DMS153 treated with DMSO at 0.1 percent for 48 hours (cell line): ENCODE data around the gene RNPEP.
"Not testable (repeated sequence)": the region's sequence is repeated elsewhere in the genome, so short reads cannot be mapped to it uniquely, and the experiment has no call there.

Experiments used
- DNase-seq: peaks from one replicate; lab custom pipeline; 2025; ENCODE audit not compliant: unreplicated experiment; lab: John Stamatoyannopoulos, UW

RNPEP gene

DNA sequence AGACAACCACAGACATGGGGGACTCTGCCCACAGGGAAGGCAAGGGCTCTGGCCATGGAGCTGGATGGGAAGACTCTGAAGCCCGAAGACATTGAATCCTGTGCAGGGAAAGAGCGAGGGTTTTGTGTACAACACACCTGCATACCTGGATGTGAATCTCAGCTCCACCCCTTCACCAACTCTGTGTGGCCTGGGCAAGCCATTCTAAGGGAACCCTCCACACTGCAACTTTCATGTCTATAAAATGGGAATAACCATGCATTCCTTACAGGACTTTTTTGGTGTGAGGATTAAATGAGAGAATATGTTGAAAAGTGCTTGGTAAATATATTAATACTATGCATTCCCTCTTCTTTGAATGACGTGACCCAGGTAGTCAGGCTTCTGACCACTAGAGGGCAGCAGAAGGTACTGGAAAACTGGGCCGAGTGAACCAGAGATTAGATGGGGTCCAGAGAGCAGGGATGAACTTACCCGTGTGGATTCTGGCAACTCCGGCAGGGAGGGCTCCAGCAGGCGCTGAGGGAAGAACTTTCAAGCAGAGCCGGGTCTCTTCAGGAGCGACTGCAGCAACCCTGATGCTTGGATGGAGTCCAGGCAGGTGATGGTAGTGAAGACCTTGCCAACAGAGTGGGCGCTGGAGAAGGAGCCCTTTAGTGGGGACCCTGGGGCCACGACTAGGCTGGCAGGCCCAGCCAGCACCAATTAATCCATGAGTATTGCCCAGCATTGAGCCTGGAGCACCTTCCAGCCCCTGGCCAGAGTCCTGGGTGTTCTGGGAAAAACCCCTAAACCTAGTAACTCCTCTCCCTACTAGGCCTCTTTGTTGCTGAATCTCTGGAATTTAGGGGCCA lies 27.1 kb downstream of the RNPEP start:
- peak; percentile 98 for DNase-seq

DNA sequence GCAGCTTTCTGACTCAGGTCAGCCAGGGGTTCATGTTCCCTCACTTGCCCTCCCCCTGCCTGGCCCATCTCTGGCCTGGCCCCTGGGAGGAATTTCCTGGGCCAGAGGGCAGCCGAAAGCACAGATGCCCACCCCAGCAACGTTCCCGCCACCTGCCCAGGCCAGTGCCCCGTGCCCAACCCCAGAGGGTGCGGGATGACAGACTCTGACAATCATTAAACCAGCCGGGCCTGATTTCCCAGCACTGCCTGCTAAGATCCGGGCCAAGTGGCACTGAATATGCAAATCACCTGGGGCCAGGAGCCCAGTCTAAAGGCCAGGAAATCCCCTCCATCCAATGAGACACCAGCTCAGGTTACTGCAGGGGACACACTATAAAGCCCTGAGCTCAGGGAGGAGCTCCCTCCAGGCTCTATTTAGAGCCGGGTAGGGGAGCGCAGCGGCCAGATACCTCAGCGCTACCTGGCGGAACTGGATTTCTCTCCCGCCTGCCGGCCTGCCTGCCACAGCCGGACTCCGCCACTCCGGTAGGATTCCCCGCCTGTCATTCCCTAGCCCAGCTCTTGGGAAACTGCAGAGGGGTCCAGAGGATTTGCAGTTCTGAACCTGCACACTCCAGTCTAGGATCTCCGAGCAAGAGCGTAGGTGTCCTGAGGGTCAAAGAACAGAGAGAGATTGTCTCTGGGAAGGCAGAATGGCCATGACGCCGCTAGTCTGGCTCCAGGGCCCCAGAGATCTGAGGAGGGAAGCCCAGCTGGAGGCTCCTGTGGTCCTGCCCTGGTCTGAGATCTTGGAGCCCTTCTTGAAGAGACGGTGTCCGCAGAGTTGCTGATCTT lies 27.9 kb downstream of the RNPEP start, which contains the start of gene ELF3:
ELF3 (plus strand) TSS at position 408 of the 836 bp plus-strand sequence. CDS start 550 bp downstream, outside the sequence.
- DNase-seq = peak; percentile 99

DNA sequence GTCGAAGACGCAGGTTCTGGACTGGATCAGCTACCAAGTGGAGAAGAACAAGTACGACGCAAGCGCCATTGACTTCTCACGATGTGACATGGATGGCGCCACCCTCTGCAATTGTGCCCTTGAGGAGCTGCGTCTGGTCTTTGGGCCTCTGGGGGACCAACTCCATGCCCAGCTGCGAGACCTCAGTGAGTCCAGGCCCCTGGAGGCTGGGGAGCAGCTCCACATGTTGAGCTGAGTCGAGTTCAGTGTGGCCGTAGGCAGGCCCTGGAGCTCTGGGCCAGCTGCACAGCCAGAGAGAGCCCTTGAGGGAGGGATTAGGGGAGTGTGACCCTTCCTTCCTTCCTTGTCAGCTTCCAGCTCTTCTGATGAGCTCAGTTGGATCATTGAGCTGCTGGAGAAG lies 29.5 kb downstream of the RNPEP start:
- no peak for DNase-seq

DNA sequence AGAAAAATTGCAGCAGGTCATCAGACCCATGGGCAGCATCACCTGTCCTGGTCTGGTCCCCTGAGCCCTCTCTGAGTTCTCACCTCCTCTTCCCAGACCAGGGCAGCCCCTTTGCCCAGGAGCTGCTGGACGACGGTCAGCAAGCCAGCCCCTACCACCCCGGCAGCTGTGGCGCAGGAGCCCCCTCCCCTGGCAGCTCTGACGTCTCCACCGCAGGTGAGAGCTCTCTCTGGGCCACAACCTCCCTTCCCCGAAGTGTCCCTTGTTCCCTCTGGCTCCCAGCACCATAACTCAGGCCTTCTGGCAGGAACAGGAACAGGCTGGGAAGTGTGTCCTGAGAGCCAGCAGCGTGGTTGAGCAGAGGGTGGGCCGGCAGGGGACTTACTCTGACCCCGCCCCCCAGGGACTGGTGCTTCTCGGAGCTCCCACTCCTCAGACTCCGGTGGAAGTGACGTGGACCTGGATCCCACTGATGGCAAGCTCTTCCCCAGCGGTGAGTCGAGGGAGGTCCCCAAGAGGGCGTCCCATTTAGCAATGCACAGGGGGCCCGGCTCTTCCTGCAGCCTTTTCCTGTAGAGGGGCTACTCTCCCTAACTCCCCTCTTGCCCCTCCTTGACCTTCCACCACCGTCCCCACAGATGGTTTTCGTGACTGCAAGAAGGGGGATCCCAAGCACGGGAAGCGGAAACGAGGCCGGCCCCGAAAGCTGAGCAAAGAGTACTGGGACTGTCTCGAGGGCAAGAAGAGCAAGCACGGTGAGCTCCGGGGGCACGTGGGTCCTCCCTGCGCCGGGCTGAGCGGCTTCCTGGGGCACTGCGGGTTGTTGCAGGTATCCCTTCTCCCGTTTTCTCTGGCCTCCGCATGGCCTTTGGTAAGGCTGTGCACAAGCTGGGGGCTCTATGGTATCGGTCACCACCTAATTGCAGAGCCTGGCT lies 30.4 kb downstream of the RNPEP start:
- no peak for DNase-seq

DNA sequence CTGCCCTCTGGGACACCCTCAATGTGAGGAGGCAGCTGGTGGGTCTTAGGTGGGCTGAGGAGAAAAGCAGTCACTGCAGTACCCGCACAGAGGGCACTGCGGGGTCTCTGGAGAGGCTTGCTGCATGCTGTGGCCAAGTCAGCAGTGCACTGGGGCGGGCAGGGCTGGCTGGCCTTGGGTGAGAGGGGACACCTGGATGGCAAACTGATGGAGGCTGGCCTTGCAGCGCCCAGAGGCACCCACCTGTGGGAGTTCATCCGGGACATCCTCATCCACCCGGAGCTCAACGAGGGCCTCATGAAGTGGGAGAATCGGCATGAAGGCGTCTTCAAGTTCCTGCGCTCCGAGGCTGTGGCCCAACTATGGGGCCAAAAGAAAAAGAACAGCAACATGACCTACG lies 31.2 kb downstream of the RNPEP start:
- no peak for DNase-seq

DNA sequence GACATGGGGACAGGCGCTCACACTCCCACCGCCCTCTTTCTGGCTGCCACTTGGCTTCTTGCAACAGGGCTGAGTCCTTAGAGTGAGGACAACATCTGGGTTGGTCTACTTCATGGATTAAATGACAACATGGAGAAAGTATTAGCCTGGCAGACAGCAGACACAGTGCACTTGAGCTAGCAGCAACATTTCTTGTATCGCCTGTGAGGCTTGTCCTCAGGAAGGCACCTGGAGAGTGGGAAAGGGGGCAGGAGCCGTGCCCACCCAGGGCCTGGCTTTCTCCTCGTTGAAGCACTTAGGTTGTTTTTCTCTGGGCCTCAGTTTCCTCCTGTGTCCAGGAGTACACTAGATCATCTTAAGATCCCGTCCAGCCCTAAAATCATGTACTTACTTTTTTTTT lies 31.6 kb downstream of the RNPEP start:
- DNase-seq = no peak

DNA sequence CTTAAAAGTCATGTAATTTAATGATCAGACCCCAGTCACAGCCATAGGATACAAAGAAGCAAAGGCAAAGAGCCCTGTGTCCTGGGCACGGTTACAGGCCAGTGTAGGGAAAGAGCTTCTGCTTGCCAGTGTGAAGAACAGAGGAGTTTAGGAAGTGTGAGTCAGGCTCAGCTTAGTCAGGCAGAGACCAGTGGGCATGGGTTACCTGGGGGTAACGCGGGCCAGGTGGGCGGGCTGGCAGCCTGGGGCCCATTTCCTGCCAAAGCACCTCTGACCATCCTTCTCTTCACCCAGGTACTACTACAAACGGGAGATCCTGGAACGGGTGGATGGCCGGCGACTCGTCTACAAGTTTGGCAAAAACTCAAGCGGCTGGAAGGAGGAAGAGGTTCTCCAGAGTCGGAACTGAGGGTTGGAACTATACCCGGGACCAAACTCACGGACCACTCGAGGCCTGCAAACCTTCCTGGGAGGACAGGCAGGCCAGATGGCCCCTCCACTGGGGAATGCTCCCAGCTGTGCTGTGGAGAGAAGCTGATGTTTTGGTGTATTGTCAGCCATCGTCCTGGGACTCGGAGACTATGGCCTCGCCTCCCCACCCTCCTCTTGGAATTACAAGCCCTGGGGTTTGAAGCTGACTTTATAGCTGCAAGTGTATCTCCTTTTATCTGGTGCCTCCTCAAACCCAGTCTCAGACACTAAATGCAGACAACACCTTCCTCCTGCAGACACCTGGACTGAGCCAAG lies 32.6 kb downstream of the RNPEP start:
- no peak for DNase-seq

DNA sequence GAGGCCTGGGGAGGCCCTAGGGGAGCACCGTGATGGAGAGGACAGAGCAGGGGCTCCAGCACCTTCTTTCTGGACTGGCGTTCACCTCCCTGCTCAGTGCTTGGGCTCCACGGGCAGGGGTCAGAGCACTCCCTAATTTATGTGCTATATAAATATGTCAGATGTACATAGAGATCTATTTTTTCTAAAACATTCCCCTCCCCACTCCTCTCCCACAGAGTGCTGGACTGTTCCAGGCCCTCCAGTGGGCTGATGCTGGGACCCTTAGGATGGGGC lies 33.2 kb downstream of the RNPEP start:
- DNase-seq = no peak

DNA sequence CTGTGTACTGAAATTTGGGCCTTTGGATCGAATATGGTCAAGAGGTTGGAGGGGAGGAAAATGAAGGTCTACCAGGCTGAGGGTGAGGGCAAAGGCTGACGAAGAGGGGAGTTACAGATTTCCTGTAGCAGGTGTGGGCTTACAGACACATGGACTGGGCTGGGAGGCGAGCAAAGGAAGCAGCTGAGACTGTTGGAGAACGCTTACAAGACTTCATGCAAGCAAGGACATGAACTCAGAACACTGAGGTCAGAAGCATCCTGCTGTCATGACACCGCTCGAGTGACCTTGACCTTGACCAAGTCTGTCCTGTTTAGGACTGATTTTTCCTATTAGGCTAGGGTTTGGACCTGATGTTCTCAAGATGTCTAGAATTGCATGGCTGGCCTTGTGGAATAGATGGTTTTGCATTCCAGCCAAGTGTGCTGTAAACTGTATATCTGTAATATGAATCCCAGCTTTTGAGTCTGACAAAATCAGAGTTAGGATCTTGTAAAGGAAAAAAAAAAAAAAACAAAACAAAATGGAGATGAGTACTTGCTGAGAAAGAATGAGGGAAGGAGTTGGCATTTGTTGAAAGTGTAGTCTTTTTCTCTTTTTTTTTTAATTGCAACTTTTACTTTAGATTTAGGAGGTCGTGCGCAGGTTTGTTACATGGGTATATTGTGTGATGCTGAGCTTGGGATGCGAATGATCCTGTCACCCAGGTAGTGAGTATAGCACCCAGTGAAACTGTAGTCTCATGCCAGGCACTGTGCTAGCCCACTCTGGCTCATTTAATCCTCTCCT lies 33.8 kb downstream of the RNPEP start:
- DNase-seq = no peak

DNA sequence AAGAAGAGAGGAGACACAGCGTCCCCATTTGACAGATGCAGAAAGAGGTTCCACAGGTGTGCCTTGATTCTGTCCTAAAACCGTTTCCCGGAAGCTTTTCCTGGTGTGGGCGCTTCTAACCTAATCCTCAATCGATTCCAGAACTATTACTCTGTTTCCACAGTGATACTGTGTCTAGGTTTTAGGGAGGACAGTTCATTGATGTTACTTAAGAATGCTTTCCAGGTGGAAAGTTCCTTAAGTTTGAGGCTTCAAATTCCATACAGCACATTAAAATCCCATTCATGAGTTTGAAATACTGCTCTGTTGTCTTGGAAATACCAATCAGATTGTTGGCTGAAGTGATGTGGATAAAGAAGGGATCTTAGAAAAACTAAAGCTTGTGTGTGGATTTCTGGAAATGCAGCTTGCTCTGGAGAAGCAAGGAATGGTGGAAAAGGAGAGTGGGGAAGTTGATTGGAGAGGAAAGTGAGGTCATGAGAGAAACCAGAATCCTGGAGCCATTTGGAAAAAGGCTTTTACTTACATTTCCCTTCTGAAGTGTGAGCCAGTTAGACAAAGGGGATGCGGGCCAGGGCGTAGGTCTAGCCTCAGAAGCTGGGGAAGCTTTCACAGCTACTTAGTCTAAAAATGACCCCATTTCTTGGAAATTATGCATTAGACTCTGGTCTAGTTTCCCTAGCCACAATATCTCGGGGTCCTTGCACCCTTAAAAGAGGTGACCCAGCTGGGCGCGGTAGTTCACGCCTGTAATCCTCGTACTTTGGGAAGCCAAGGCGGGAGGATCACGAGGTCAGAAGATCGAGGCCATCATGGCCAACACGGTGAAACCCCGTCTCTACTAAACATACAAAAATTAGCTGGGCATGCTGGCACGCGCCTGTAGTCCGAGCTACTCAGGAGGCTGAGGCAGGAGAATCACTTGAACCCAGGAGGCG lies 34.6 kb downstream of the RNPEP start:
- DNase-seq = no peak

DNA sequence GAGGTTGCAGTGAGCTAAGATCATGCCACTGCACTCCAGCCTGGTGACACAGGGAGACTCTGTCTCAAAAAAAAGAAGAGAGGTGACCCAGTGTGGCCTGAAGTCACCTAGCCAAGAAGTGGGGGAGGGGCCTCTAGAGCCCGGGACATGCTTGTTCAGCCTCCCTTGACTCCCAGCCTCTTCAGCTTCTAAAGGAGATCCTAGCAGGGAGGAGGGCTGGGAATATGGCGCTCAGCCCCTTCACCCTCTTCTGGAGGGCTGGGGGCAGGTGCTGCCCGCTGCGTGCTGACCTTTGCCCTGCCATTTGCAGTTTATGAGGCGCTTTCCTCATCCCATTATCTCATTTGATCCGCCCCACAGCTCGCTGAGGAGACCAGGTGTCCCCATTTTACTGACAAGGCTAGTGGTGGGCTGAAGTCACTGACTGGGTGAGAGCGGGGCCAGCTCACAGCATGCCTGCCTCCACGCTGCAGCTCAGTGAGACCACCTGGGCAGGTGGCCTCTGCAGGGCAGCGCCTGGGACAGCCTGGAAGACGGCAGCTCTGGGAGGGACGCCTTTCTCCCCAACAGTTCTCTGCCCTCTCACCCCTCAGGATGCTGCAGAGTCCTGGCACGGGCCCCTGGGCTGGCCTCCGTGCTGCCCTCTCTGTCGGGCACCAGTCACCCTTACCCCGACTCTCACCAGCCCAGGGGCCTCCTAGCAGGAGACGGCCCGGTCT lies 35.5 kb downstream of the RNPEP start:
- DNase-seq = peak; percentile 89

DNA sequence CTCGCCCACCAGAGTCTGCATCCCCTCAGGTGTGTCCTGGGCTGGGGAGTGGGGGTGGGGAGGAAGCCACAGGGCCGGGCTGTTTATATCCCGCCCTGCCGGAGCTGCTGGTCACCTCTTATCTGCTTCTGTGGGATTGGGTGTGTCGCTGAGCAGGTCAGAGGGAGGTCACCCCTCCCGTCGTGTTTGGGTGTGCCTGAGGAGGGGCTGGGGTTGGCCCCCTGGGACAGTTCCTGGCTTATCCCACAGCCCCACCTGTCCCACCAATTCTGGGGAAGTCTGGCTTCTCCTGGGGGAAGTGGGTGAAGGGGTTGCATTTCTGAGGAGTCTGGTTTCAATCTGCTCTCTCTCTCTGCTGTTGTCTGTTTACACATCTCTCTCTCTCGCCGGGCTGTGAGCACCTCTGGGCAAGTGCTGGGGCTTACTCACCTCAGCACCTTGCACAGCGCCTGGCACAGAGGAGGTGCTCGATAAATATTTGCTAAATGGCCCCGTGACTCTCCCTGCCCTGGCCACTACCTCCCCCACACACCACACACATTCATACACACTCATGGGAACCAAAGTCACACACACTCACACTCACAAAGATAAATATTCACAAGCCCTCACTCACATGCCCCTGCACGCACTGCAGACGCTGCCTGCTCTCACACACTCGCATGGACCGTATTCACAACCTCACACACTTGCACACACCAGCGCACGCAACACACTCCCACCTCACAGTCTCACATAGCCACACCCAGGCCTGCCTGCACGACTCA lies 36.2 kb downstream of the RNPEP start:
- DNase-seq = peak; percentile 96

DNA sequence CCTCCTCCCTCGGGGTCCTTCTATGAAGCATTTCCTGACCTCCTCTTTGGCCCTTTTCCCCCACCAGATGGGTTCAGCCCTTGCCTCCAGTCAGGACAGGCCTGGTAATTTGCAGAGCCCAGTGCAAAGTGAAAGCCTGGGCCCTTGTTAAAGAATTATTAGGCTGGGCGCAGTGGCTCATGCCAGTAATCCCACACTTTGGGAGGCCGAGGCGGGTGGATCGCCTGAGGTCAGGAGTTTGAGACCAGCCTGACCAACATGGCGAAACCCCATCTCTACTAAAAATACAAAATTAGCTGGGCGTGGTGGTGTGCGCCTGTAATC lies 36.7 kb downstream of the RNPEP start:
- DNase-seq = not testable (repeated sequence)

DNA sequence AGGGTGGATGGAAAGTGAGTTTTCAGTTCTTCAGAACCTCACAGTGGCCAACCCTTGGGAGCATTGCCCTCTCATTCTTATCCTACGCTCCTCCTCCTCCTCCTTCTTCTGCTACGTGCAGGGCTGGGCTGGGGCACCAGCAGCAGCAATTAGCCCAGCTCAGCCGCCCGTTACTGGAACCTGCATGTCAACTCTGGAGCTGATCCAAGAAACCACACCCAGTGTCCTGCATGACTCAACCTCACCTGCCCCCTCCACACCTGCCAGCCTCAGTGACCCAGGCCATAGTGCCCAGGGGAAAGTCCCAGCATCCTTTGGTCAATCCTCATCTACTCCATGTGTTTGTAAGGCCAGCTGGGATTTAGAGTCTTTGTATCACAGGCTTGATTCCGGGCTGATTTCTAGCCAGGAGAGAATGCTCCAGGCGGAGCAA lies 40.6 kb downstream of the RNPEP start:
- peak; percentile 99 for DNase-seq

DNA sequence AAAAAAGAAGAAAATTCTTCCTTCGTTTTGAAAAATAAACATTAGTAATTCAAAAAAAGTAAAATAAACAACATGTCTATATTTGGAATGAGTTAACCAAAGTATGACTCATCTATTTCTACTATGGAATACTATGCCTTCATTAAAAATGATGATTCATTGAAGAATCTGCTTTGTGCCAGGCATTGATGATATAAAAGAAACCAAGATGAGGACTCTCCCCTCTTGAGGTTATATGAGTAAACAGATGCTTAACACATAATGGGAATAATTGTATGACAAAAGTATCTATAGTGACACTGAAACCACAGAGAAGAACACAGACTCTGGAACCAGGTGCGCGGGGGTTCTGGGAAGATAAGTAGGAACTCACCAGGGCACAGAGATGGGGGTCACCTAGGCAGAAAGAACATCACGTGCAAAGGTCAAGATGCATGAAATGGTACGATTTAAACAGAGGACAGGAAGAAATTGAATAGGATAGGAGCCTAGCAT lies 46.8 kb downstream of the RNPEP start:
- DNase-seq = peak; percentile 89

DNA sequence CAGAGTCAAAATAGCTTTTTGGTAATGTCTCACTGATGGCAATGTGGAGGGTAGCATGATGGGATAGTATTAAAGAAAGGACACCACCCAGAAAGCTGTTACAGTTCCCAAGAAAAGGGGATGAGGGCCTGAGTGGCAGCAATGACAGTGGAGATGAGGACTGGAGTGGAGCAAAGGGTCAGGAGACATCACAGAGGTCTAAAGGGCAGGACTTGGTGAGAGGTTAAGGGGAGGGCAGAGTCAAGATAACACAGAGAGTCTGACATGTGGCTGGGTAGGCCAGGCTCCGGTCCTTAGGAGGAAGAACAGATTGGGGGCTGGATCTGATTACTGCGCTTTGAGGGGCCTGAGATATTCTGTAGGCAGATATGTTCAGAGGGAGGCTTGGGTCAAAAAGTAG lies 47.3 kb downstream of the RNPEP start:
- no peak for DNase-seq

DNA sequence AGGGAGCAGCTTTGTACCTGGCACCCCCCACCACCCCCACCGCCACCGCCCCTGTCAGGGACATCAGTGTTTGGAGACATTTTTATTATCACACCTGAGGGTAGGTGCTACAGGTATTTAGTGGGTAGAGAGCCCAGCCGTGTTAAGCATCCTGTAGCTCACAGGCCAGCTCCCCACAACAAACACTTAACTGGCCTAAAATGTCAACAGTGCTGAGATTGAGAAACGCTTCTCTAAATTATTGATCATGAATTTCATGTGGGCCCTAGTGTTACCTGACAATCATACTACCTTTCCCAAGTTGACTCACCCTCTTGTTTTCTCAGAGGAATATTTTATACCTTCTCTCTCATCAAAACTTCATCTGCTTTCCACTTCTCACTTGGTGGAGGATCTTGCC lies 49.3 kb downstream of the RNPEP start:
- DNase-seq = no peak
